HG03521 (cell line): ENCODE measurements around the gene PNPLA7.

Experiments used
- ATAC-seq: cut with Tn5 transposase; IDR thresholded peaks from one replicate; pipeline ENCODE4 v1.9.1; 2021; ENCODE audit warnings: mild to moderate bottlenecking, moderate library complexity; ENCODE audit not compliant: unreplicated experiment

Gene PNPLA7

DNA sequence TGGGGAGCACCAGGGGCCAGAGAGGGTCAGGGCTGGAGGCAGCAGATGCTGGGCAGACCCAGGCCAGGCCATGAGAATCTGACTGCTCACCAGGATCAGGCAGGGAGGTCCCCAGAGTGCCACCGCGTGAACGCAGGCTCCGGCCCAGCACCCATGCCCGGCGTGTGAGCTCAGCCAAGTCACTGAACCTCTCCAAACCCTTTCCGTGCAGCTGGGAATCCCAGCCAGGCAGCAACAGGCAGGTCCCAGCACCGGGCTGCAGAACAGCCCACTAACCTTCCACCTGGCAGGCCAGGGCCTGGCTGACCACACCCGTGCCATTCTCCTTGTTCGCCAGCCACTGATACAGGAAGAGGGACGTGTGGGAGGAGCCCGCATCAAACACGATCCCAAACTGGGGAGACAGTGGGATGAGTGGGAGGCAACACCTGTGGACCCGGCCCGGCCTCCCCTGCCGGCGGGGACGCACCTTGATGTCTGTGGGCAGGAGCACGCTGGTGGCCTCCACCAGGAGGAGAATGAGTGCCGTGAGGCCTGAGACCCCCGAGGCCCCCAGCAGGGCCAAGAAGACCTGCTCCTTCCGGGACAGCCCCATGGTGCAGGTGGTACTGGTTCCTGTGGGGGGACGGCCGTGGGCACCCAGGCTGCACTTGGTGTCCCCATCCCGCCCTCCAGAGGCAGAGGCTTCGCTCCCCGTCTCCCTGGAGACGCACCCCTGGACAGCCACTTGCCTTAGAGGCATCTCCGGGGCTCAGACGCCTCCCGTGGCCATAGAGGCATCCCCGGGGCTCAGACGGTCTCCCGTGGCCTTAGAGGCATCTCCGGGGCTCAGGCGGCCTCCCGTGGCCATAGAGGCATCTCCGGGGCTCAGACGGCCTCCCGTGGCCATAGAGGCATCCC, 112.3 kb downstream of the PNPLA7 start:
- no peak for ATAC-seq

DNA sequence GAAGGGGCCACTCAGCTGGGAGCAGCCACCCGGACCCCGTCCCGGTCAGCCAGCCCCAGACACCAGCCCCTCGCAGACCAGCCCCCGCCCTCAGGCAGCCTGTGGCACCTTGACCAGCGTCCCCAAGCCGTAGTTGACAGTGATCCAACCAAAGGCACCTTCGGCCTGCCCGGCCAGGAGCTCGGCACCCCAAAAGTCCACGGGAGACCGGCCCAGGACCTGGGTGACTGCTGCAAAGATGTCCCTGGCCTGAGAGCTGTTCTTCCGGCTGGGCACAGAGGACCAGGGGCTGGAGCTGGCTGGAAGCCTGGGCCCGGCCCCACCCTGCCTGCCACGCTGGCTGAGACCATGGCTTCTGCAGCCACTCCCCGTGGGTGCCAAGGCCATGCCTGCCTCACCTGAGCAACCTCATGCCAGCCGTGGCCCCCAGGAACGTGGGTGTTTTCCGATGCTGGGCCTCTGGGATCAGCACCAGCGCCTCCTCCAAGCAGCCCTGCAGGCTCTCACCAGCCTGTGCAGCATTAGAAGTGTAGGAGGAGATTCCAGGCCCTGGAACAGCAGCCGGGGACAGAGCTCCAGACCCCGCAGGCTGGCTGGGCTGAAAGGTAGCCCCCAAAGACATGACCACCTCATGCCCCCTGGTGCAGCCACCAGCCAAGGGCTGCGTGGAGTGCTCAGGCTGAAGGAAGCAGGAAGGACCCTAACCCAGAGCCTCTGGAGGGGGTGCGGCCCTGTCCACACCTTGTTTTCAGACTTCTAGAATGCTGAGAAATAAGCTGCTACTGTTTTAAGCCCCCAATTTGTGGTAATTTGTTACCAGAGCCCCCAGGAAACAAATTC, 113.2 kb downstream of the PNPLA7 start:
- ATAC-seq: no peak

DNA sequence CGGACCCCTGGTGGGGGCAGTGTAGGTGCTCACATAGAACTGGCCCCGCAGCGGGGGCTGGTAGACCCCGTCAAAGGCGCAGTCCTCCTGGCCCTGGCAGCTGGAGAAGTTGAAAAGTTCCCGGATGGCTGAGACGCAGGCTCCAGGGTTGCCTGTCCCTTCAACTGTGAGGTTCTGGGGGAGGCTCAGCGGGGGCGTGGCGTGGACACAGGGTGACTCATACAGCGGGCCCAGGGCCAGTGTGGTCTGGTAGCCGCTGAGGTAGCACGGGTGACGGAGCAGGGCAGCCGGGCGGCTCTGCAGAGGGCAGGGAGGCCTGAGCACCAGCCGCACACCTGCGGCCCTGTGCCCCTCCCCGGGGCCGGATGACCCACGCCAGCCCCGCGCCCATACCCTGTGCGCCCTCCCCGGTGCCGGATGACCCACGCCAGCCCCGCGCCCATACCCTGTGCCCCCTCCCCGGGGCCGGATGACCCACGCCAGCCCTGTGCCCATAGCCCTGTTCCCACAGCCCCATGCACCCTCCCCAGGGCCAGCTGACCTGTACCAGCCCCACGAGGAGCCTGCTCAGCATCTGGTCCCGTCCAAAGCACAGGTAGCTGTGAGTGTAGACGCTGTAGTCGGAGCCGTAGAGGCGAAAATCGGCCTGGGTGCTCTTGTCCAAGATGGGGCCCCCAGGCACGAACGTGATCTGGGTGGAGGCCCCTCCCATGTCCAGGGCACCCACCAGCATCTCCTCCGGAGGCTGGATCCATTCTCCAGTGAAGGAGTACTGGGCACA, 114.0 kb downstream of the PNPLA7 start:
- ATAC-seq: no peak

DNA sequence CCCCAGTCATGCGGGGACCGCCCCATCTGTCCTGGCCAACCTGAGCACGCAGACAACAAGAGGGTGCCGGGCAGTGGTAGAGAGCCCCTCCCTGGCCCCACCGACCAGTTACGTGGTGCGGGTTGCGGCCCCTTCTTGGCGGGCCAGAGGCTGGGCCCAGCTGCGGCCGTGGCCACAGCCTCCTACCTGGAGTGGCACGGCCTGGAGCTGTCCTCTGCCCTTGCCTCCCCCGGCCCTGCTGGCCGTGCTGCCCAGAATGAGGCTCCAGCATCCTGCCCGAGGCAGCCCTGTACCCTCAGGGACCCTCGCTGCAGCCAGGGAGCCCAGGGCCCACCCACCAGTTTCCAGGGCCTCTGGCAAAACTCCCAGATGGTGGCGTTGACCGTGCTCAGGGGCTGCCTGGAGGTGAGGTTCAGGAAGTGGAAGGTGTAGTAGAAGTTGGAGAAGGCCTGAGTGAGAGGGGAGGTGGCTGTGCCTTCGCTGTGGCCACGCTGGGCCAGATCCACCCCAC, 114.8 kb downstream of the PNPLA7 start:
- no peak for ATAC-seq

DNA sequence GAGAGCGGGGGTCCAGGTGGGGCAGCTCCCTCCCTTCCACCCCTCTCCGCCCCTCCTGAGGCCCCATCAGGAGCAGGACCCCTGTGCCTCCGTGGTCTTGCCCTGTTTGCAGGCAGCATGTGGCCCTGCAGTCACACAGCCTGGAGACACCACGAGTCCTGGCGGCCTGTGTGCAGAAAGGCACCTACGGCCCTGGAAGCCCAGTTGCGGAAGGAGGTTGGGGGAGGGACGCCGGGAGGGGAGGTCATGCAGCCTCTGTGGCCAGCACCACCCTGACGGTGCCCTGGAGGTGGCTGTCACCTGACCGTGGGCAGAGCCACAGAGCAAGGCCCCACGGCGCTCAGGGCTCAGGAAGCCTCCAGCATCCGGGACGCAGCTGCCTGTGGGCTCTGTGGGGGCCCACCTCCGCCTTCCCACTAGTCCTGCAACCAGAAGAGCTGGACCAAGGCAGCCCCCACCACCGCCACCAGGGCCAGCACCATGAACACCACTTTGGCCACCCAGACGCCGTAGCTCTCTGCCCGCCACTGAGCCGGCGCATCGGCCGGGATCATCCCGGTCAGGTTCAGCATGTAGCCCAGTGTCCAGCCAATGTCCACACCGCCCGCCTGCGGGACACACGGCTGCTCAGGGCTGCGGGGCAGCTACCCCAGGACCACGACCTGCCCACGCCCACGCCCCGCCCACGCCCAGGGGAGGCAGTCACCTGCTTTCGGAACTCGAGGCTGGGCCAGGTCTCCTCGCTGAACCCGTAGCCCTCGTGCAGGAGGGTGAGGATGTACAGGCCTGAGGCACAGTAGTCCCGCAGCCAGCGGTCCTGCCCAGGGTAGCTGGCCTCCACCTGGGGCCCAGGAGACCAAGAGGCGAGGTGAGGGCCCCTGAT, 115.5 kb downstream of the PNPLA7 start:
- ATAC-seq: no peak

DNA sequence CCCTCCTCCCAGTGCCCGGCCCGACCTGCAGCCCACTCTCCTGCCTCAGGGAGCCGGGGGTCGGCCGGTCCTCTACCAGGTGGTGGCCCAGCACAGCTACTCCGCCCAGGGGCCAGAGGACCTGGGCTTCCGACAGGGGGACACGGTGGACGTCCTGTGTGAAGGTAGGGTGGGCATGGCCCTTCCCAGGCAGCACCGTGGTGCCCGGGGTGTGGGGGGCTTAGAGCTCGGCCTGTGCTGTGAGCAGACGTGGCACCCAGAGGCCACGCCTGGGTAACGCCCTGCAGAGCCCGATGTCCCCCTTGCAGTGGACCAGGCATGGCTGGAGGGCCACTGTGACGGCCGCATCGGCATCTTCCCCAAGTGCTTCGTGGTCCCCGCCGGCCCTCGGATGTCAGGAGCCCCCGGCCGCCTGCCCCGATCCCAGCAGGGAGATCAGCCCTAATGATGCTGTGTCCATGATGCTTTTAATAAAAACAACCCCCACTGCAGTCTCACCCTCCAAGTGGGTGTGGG, 116.2 kb downstream of the PNPLA7 start:
- no peak for ATAC-seq

DNA sequence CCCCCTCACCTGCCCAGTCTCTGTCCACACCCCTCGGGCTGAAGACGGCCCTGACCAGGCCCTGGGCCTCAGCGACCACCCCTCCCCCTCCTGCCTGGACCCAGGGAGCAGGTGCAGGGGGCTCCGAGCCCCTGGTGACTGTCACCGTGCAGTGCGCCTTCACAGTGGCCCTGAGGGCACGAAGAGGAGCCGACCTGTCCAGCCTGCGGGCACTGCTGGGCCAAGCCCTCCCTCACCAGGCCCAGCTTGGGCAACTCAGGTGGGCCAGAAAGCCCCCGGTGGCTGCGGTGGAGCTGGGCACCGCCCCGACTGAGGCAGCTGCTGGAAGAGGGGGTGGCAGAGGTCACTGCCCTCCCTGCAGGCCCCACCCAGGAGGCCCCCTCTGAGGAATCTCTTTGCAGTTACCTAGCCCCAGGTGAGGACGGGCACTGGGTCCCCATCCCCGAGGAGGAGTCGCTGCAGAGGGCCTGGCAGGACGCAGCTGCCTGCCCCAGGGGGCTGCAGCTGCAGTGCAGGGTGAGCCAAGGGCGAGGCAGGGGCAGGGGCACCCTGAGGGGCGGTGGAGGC, 116.8 kb downstream of the PNPLA7 start:
- no peak for ATAC-seq

DNA sequence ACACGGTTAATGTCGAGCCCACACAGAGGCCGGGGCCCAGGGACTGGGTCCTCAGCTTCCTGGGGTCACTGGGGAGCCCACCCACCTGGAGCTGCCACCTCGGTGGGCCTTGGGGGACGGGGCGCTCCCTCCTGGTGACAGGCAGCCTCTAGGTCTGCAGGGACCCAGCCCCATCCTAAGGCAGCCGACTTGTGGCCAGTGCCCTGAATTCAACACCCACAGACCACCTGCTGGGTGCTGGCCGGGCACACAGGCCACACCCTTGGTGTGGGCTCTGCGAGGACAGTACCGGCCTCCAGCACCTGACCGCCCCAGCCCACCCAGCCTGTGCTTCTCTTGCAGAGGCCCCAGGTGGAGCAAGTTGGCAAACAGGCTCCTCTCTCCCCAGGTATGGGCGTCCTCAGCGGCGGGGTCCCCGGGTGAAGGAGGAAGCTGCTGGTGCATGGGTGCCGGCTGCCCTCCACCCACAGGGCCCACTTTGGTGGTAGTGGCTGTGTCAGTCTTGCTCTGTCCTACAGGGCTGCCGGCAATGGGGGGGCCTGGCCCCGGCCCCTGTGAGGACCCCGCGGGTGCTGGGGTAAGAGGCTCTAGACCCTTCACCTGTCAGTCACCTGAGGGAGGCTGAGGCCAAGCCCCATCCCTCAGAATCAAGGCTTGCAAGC, 117.4 kb downstream of the PNPLA7 start:
- ATAC-seq: no peak

DNA sequence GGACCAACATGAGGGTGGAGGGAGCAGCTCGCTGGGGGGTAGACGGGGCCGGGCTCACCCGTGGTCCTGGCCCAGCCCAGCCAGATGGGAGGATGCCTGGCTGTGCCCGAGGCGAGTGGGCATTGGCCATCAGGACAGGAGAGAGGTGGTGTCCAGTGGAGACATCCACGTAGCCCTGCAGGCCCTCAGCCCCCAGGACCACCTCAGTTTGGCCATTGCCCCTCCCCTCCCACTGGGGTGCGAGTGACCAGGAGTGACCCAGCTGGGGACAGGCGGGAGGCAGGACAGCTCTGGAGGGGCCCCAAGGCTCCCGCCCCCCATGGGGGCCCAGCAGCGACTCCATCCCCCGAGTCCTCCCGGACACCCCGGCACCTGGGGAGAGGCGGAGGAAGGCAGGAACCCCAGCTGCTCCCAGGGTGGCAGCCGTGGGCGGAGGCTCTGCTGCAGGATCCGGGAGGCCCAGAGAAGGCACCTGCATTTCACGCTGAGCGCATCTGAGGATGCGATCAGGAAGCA, 118.7 kb downstream of the PNPLA7 start:
- ATAC-seq: no peak

DNA sequence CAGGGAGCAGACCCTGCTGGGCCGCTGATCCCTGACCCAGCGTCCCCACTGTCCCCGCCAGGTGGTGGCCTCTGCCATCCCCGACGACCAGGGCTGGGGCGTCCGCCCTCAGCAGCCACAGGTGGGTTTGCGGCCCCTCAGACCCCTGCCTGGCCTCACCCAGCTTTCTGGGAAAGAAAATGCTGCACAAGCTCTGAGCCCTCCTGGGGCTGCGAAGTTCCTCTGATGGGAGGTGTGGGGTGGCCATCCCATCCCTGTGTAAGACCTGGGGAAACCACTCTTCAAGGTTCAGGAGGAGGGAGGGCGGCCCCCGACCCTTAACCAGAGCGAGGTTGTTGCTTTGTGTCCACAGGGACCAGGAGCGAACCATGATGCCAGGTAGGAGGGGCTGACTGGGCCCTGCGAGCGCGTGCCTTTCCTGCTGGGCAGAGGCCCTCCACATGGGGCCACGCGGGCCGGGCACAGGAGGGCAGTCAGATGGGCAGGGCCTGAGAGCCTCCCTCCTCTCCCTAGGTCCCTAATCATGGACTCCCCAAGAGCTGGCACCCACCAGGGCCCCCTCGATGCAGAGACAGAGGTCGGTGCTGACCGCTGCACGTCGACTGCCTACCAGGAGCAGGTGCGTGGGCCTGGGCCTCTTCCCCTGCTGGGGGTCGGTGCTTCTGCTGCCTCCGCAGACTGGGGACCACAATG, 119.3 kb downstream of the PNPLA7 start:
- ATAC-seq: no peak

DNA sequence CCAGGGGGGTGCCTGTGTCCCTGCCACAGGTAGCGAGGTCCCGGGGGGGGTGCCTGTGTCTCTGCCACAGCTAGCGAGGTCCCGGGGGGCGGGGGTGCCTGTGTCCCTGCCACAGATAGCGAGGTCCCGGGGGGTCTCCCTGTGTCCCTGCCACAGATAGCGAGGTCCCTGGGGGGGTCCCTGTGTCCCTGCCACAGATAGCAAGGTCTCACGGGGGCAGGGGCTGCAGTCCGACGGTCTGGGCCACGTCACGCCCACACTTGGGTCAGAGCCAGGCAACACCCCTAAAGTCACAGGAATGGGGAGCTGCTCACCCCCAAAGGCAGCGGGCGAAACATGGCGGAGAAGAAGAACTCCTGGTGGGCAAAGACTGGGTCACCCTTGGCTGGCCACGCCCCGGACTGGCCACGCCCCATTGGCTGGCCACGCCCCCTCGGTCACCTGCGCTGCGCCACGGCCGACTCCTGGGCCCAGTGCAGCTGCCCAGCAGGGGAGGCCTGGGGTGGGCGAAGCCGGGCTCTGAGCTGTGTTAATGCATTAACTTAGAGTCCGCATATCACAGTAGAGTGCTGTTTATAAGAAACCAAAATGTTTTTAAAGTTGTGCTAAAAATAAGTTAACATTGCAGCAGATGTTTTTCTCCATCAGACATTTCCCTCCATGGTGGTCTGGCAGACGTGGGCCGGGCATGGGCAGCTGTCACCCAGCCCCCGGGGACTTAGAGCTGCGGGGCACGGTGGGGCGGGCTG, 120.1 kb downstream of the PNPLA7 start:
- no peak for ATAC-seq

DNA sequence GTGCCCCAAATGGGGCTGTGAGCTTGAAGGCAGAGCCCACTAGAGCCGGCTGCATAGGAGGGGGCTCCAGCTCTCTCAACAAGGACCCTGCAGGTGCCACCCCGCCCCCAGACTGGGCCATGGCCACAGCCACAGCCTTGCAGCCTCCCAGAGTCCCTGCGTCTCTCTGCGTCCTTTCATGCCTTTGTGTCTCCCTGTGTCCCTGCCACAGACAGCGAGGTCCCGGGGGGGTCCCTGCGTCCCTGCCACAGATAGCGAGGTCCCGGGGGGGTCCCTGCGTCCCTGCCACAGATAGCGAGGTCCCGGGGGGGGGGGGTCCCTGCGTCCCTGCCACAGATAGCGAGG, 120.7 kb downstream of the PNPLA7 start:
- no peak for ATAC-seq

DNA sequence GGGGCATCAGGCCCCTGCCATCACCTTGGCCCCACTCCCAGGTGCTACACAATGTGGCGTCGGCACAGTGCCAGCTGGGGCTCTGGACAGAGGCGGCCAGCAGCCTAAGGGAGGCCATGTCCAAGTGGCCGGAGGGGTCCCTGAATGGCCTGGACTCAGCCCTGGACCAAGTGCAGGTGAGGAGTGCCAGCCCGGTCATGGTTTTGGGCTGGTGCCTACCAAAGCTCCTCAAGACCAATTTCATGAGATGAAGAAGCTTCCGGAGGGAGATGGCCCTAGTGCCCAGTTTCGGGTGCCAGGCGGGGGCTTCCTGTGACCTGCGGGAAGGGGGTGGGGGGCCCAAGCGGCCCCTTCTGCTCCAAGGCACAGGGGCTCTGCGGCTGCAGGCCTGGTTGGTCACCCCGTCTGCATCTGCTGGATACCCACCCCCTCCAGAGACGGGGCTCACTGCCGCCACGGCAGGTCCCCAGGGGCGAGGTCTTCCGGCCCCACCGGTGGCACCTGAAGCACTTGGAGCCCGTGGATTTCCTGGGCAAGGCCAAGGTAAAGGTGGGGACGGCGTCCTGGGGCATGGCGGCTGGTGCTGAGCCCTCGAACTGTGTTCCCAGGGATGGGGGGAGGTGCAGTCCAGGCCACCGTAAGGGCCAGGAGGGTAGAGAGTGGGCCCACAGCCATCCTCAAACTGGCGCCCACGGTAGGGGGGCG, 121.2 kb downstream of the PNPLA7 start:
- no peak for ATAC-seq

DNA sequence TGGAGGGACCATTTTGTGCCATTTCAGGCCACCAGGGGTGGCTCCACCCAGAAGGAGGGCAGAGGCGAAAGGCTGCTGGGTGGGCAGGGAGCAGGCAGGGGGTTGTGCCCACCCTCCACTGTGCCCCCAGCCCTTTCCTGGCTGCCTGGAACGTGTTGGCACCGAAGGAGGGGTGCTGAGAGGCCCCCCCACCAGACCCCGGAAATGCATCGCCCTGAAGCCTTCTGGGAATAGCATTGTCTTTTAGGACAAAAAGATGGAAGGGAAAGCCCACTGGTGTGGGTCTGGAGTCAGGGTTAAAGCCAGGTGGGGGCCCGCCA, 121.9 kb downstream of the PNPLA7 start:
- ATAC-seq: no peak

DNA sequence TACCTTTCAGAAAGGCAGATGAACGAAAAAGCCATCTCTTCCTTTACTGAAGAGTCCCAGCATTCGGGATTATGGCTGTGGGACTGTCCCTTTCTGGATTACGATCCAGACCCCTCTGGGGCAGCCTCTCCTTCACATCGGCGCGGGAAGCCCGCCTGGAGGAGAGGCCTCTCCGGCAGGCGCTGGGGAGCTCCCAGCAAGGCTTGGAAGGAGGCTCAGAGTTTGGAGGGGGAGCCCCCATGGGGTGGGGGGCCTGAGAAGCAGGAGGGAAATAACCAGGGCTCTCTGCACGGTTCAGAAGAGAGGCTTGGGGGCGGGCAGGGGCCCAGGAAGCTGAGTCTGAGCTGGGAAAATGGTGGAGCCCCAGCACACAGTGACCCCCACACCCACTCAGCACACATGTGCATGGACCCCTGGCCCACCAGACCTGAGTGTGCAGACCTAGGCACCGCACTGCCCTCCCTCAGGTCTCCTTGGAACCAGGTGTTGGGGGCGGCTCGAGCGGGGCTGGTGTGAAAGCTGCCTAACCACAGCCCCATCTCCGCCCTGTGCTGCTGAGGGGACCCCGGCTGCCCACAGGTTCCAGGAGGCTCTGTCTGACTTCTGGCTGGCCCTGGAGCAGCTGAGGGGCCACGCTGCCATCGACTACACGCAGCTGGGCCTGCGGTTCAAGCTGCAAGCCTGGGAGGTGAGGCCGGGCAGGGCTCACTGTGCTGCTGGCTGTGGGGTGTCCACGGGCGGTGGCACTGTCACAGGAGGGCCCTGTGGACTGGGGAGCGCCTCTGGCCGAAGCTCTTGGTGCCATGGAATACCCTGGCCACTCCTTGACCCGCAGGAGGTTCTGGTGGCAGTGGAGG, 122.5 kb downstream of the PNPLA7 start:
- no peak for ATAC-seq

DNA sequence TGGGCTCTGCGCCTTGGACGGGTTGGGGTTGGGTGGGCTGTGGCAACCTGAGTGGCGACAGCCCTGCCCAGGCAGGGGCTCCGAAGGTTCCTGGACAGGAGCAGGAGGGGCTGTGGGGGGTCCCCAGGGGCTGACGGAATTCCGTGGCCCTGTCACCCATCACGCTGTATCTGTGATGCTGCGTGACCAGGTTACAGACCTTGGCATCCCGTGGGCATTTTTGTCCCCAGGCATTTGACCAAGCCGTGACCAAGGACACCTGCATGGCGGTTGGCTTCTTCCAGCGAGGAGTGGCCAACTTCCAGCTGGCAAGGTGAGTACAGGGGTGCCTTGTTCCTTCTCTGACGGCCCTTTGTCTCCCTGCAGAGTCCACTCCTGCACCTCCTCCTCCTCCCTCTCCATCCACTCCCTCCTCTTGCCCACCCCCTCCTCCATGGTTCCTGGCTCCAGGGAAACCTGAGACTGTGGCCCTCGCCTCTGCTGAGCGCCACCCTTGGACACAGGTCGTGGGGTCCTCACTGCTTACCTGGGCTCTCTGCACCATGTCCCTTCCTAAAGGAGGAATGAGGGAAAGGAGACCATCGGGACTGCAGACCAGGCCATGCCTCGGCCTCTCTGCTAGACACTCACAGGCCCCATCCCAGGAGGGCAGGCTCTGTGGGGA, 124.1 kb downstream of the PNPLA7 start:
- ATAC-seq: no peak
